MM.1S (cell line): ENCODE data around the gene DLG5.

Experiments
- DNase-seq: peaks from one replicate; pipeline ENCODE4 v3.0.0-alpha.2; 2015
- H2AFZ ChIP-seq: fragments of 300-600 bp; sonication (generic); 2 replicates; pipeline ENCODE4 v1.6.0; 2016; ENCODE audit warnings: antibody characterized with exemption, low read length
- H3F3A ChIP-seq: fragments of 300-600 bp; sonication (generic); 2 replicates; pipeline ENCODE4 v1.6.1; 2016; ENCODE audit warnings: mild to moderate bottlenecking, antibody characterized with exemption, low read length, moderate library complexity, mixed read lengths; ENCODE audit not compliant: insufficient read depth
- H3K27ac ChIP-seq: fragments of 300-600 bp; sonication (generic); 2 replicates; pipeline ENCODE4 v1.5.1; 2016; ENCODE audit warnings: mild to moderate bottlenecking, low read length
- H3K27me3 ChIP-seq: fragments of 300-600 bp; sonication (generic); replicated peaks from 2 replicates; pipeline ENCODE4 v1.6.0; 2016; ENCODE audit warnings: low read length; ENCODE audit not compliant: insufficient read depth
- H3K36me3 ChIP-seq: fragments of 300-600 bp; sonication (generic); replicated peaks from 2 replicates; pipeline ENCODE4 v1.6.1; 2016; ENCODE audit warnings: mild to moderate bottlenecking, low read length, mixed read lengths; ENCODE audit not compliant: insufficient read depth
- H3K4me1 ChIP-seq: fragments of 300-600 bp; sonication (generic); 2 replicates; pipeline ENCODE4 v1.6.1; 2016; ENCODE audit warnings: low read length, mixed read lengths
- H3K4me2 ChIP-seq: fragments of 300-600 bp; sonication (generic); 2 replicates; pipeline ENCODE4 v1.6.0; 2016; ENCODE audit warnings: low read depth, low read length
- H3K4me3 ChIP-seq: fragments of 300-600 bp; sonication (generic); 2 replicates; pipeline ENCODE4 v1.5.1; 2016; ENCODE audit warnings: low read length, mixed read lengths
- H3K79me2 ChIP-seq: fragments of 300-600 bp; sonication (generic); 2 replicates; pipeline ENCODE4 v1.6.1; 2016; ENCODE audit warnings: mixed run types, low read length, mixed read lengths
- H3K9ac ChIP-seq: fragments of 300-600 bp; sonication (generic); 2 replicates; pipeline ENCODE4 v1.6.1; 2016; ENCODE audit warnings: low read length, mixed read lengths
- H3K9me2 ChIP-seq: fragments of 300-600 bp; sonication (generic); replicated peaks from 2 replicates; pipeline ENCODE4 v1.6.1; 2016; ENCODE audit warnings: mild to moderate bottlenecking, low read length, mixed read lengths; ENCODE audit not compliant: insufficient read depth
- H3K9me3 ChIP-seq: fragments of 300-600 bp; sonication (generic); replicated peaks from 2 replicates; pipeline ENCODE4 v1.6.1; 2016; ENCODE audit warnings: mild to moderate bottlenecking, low read length, mixed read lengths; ENCODE audit not compliant: insufficient read depth
- H4K20me1 ChIP-seq: fragments of 300-600 bp; sonication (generic); 2 replicates; pipeline ENCODE4 v1.6.1; 2016; ENCODE audit warnings: mild to moderate bottlenecking, low read length, moderate library complexity, mixed read lengths; ENCODE audit not compliant: insufficient read depth
- CTCF ChIP-seq: fragments of 300-600 bp; sonication (generic); IDR thresholded peaks from 2 replicates; pipeline ENCODE4 v1.5.1; 2016; ENCODE audit warnings: antibody characterized with exemption, low read length, mixed read lengths
- EZH2 ChIP-seq: fragments of 300-600 bp; sonication (generic); optimal IDR thresholded peaks from 2 replicates; pipeline ENCODE3; 2017; ENCODE audit warnings: low read depth, mild to moderate bottlenecking, antibody characterized with exemption, low read length, mixed read lengths
- EZH2phosphoT487 ChIP-seq: fragments of 300-600 bp; sonication (generic); IDR thresholded peaks from 2 replicates; pipeline ENCODE4 v1.6.1; 2018; ENCODE audit warnings: antibody characterized with exemption, low read length

The DLG5 gene

GRCh38 chr10:77973276-77973675 is 46.7 kb upstream of the DLG5 start:
- no peaks in the 10 kb centered on the region for H4K20me1 ChIP-seq
- no peak overlapping the region for H3K9ac ChIP-seq
- no peaks in the 10 kb centered on the region for H3F3A ChIP-seq
- peaks cover 10% of the 10 kb centered on the region for H3K4me1 ChIP-seq
- no peak overlapping the region for H3K4me2 ChIP-seq
- no peaks in the 10 kb centered on the region for H3K79me2 ChIP-seq
- no peaks in the 10 kb centered on the region for H3K27me3 ChIP-seq
- DNase-seq, result no peak
- H3K9me2 ChIP-seq, result no peaks in the 10 kb centered on the region
- H3K9me3 ChIP-seq, result no peaks in the 10 kb centered on the region
- H2AFZ ChIP-seq, result no peak overlapping the region
- no peaks in the 10 kb centered on the region for H3K36me3 ChIP-seq
- no peak overlapping the region for H3K27ac ChIP-seq
- TF ChIP-seq EZH2, result no peak
- no peak for TF ChIP-seq EZH2phosphoT487
- TF ChIP-seq CTCF, result no peak
- H3K4me3 ChIP-seq, result no peak overlapping the region

GRCh38 chr10:77972148-77972547 is 45.6 kb upstream of the DLG5 start:
- Histone ChIP-seq H3K79me2 (no peaks in the 10 kb centered on the region), H3K4me1 (peaks cover 10% of the 10 kb centered on the region), H3K9ac (no peak overlapping the region), H4K20me1 (no peaks in the 10 kb centered on the region), H3F3A (no peaks in the 10 kb centered on the region), H3K9me2 (no peaks in the 10 kb centered on the region), H2AFZ (no peak overlapping the region), H3K27ac (no peak overlapping the region), H3K4me2 (no peak overlapping the region), H3K36me3 (no peaks in the 10 kb centered on the region), H3K4me3 (no peak overlapping the region), H3K27me3 (no peaks in the 10 kb centered on the region), H3K9me3 (no peaks in the 10 kb centered on the region)
- no peak for TF ChIP-seq EZH2phosphoT487
- no peak for DNase-seq

GRCh38 chr10:77971804-77972144 is 45.2 kb upstream of the DLG5 start:
- no peak for DNase-seq
- no peak overlapping the region for H3K4me3 ChIP-seq
- H3F3A ChIP-seq, result no peaks in the 10 kb centered on the region
- H2AFZ ChIP-seq, result no peak overlapping the region
- no peaks in the 10 kb centered on the region for H3K9me2 ChIP-seq
- H3K36me3 ChIP-seq, result no peaks in the 10 kb centered on the region
- no peak overlapping the region for H3K9ac ChIP-seq
- no peaks in the 10 kb centered on the region for H3K79me2 ChIP-seq
- no peak overlapping the region for H3K4me2 ChIP-seq
- TF ChIP-seq EZH2phosphoT487 (no peak), CTCF (no peak), EZH2 (no peak)
- H3K27ac ChIP-seq, result no peak overlapping the region
- H3K9me3 ChIP-seq, result no peaks in the 10 kb centered on the region
- no peaks in the 10 kb centered on the region for H3K27me3 ChIP-seq
- no peaks in the 10 kb centered on the region for H4K20me1 ChIP-seq
- H3K4me1 ChIP-seq, result peaks cover 10% of the 10 kb centered on the region

- Histone ChIP-seq H3K4me1 (peaks cover 10% of the 10 kb centered on the region), H3K9me2 (no peaks in the 10 kb centered on the region), H3K9me3 (no peaks in the 10 kb centered on the region), H3K27ac (no peak overlapping the region), H3F3A (no peaks in the 10 kb centered on the region), H3K27me3 (no peaks in the 10 kb centered on the region), H4K20me1 (no peaks in the 10 kb centered on the region), H2AFZ (no peak overlapping the region), H3K4me3 (no peak overlapping the region), H3K79me2 (no peaks in the 10 kb centered on the region), H3K4me2 (no peak overlapping the region), H3K36me3 (no peaks in the 10 kb centered on the region), H3K9ac (no peak overlapping the region)
- peak; percentile 33 for DNase-seq
- TF ChIP-seq CTCF, result no peak
- TF ChIP-seq EZH2, result no peak
- no peak for TF ChIP-seq EZH2phosphoT487
Measured at GRCh38 chr10:77970869-77971803, 44.6 kb upstream of the DLG5 start.
